ENCODE results near the gene DHX34.
"Not testable (repeated sequence)": the region's sequence is repeated elsewhere in the genome, so short reads cannot be mapped to it uniquely, and the experiment has no call there.

GRCh38 chr19:47388721-47389120 is 39.6 kb downstream of the DHX34 start:
- not testable (repeated sequence) for TF ChIP-seq CTCF, POLR2A, EP300 (IDR thresholded peaks at IDR 0.05)

Data from ovary (tissue), 3 donors.